Ovary (tissue), 9 donors: Measurements from ENCODE around the gene LGI4. TPM values are rescaled to one million over a fixed set of nuclear protein-coding genes. Genes with fewer than 3 reads are reported as not detected.

Experiments used
- DNase-seq, 5 donors: peaks; one replicate each; pipeline ENCODE4 v3.0.0-alpha.2; 2019 to 2020
- H3K27ac ChIP-seq, 2 donors: fragments of 200-600 bp; one replicate each; pipeline versions ENCODE4 v1.5.1 to v1.8.0; 2019 to 2022
- H3K27me3 ChIP-seq: fragments of 200-600 bp; one replicate; pipeline ENCODE4 v1.8.0; 2022
- H3K36me3 ChIP-seq: fragments of 200-600 bp; sonication (generic); one replicate; pipeline ENCODE4 v1.5.1; 2019
- H3K4me1 ChIP-seq: one replicate; pipeline ENCODE4 v1.8.1; 2013; ENCODE audit warnings: mild to moderate bottlenecking, moderate library complexity; ENCODE audit not compliant: insufficient read depth
- H3K4me3 ChIP-seq: fragments of 200-600 bp; sonication (generic); one replicate; pipeline ENCODE4 v1.5.1; 2017
- H3K9me3 ChIP-seq, 2 donors: fragments of 200-600 bp in 1 of 2; sonication (generic) in 1 of 2; one replicate each; pipeline versions ENCODE4 v1.5.1 to v1.8.1; 2013 to 2019; ENCODE audit warnings: mild to moderate bottlenecking in 1 of 2, moderate library complexity in 1 of 2
- CTCF ChIP-seq, 3 donors: fragments of 450-650 bp in 2 of 3; fragments of 200-600 bp in 1 of 3; IDR thresholded peaks; one replicate each; pipeline versions ENCODE4 v1.5.1 to v1.8.0; 2016 to 2022; ENCODE audit warnings: antibody characterized with exemption in 3 of 3, mild to moderate bottlenecking in 1 of 3
- EP300 ChIP-seq: sonication (generic); formaldehyde crosslinking; IDR thresholded peaks from one replicate; pipeline ENCODE4 v1.6.1; 2017; ENCODE audit warnings: antibody characterized with exemption
- POLR2A ChIP-seq: fragments of 450-650 bp; IDR thresholded peaks from one replicate; pipeline ENCODE4 v1.6.1; 2017; ENCODE audit warnings: antibody characterized with exemption, mild to moderate bottlenecking, moderate library complexity
- WGBS, 3 donors: extraction: QIAGEN DNeasy Blood & Tissue Kit in 1 of 3; methylation state at CpG; one replicate each; pipeline versions ENCODE4 v1.1.5 to v1.1.7; 2013 to 2017; 5-methylcytosine and 5-hydroxymethylcytosine counted together
- intact Hi-C, 4 donors: fragments of 100-400 bp; cut with DNase I; formaldehyde crosslinking; loops; one replicate each; pipeline versions ENCODE4 v1.11.0 to v1.15.1; 2022 to 2023
- polyA plus RNA-seq, 2 donors: library from polyadenylated mRNA; stranded (reverse); fragments of 200-250 nt in 1 of 2; fragments of 350-450 nt in 1 of 2; fragmentation: Illumina TruSeq in 1 of 2; extraction: RNeasy Lipid Tissue Mini Kit (QIAGEN cat#74804) in 1 of 2; gene quantifications; one replicate each; pipeline ENCODE4 v1.2.3, GENCODE V29; 2013 to 2014
- total RNA-seq, 7 donors: library from RNA; depleted of rRNA in 2 of 7; stranded (reverse); fragments of >200 nt in 2 of 7; fragmentation: NEBNext Ultra II Directional in 3 of 7; extraction: Animal tissue kit (Norgen Biotek cat#: 25700) in 3 of 7; gene quantifications; one replicate each; pipeline versions ENCODE4 v1.1.0 to v1.2.4, GENCODE V29; 2016 to 2023
- donor health status: DM: no; HTN: no; CAD: no; lungs with moderate emphysema.
- donor health status: DM: no; HTN: no; CAD: no.
- donor health status: Bipolar disorder and iron deficiency.
- donor health status: DM: yes; HTN: yes; CAD: no.
- donor health status: DM: no; HTN: no; CAD: no.
- donor health status: DM: yes; HTN: yes; CAD: no.

The LGI4 gene
- total and polyA plus RNA-seq, 9 donors: 1.9 to 13.3 (median 5.9) TPM

- H3K9me3 ChIP-seq: no peaks in the 10 kb centered on the region
- TF ChIP-seq EP300 (no peak), POLR2A (no peak), CTCF (IDR thresholded peaks at IDR 0.05) (no peak)
- intact Hi-C loops: no loop called here
- no peaks in the 10 kb centered on the region for H3K36me3 ChIP-seq
- H3K27me3 ChIP-seq: no peaks in the 10 kb centered on the region
- no peak overlapping the region for H3K27ac ChIP-seq
- H3K4me1 ChIP-seq: no peaks in the 10 kb centered on the region
- no peak overlapping the region for H3K4me3 ChIP-seq
- DNase-seq: no peak
Observed at GRCh38 chr19:35087393-35087792, 47.5 kb downstream of the LGI4 start.

- TF ChIP-seq CTCF (IDR thresholded peaks at IDR 0.05) (no peak), EP300 (no peak)
Observed at GRCh38 chr19:35086455-35086854, 48.4 kb downstream of the LGI4 start.

GRCh38 chr19:35085947-35086346, 48.9 kb downstream of the LGI4 start:
- DNase-seq: no peak
- no peaks in the 10 kb centered on the region for H3K27me3 ChIP-seq
- no peaks in the 10 kb centered on the region for H3K36me3 ChIP-seq
- no peak overlapping the region for H3K4me3 ChIP-seq
- no peak overlapping the region for H3K27ac ChIP-seq
- H3K4me1 ChIP-seq: no peaks in the 10 kb centered on the region
- intact Hi-C loops: no loop called here
- 64 to 68% (median 66%) methylated on average over 6 of the region's 6 CpGs for WGBS, 3 donors
- H3K9me3 ChIP-seq: no peaks in the 10 kb centered on the region
- TF ChIP-seq CTCF (IDR thresholded peaks at IDR 0.05): no peak
- TF ChIP-seq EP300: no peak
- no peak for TF ChIP-seq POLR2A

More at GRCh38 chr19:35086455-35086854, 48.4 kb downstream of the LGI4 start:
- intact Hi-C loops: no loop called here
- H3K36me3 ChIP-seq: no peaks in the 10 kb centered on the region
- DNase-seq: no peak
- no peaks in the 10 kb centered on the region for H3K27me3 ChIP-seq
- no peaks in the 10 kb centered on the region for H3K4me1 ChIP-seq
- 71 to 85% (median 73%) methylated on average over 7 to 8 of the region's 8 CpGs for WGBS, 3 donors
- no peaks in the 10 kb centered on the region for H3K9me3 ChIP-seq
- no peak overlapping the region for H3K4me3 ChIP-seq
- H3K27ac ChIP-seq: no peak overlapping the region

GRCh38 chr19:35084509-35084762, 50.4 kb downstream of the LGI4 start:
- Histone ChIP-seq H3K36me3 (no peaks in the 10 kb centered on the region), H3K4me3 (no peak overlapping the region), H3K9me3 (no peaks in the 10 kb centered on the region), H3K27ac (no peak overlapping the region), H3K4me1 (no peaks in the 10 kb centered on the region), H3K27me3 (no peaks in the 10 kb centered on the region)
- intact Hi-C loops: no loop called here
- no peak for TF ChIP-seq CTCF (IDR thresholded peaks at IDR 0.05)
- TF ChIP-seq POLR2A: no peak
- TF ChIP-seq EP300: no peak
- no peak for DNase-seq
- WGBS, 3 donors: 72 to 80% (median 74%) methylated on average over 3 of the region's 3 CpGs
